Activated B cell treated with CpG ODN at 0.5 μM for 24 hours (primary cell): ENCODE measurements around the gene MPP3. TPM values are rescaled to one million over a fixed set of nuclear protein-coding genes. Genes with fewer than 3 reads are reported as not detected.

ENCODE experiments used
- ATAC-seq: fragments of 200-7000 bp; cut with Tn5 transposase; one replicate; pipeline ENCODE4 v1.10.0; 2021; ENCODE audit warnings: low read depth, mild to moderate bottlenecking, moderate library complexity
- CTCF ChIA-PET: fragments of 350-600 bp; sonication (Branson Sonifier 250); formaldehyde crosslinking; loops from one replicate; lab custom pipeline; 2021; ENCODE audit warnings: antibody characterized with exemption; lab: Charles Lee
- POLR2A ChIA-PET: fragments of 350-600 bp; sonication (Branson Sonifier 250); formaldehyde crosslinking; loops from one replicate; lab custom pipeline; 2021; ENCODE audit warnings: antibody characterized with exemption; lab: Charles Lee
- DNase-seq: peaks from one replicate; pipeline ENCODE4 v3.0.0; 2022
- H3K27ac Mint-ChIP-seq: one replicate; pipeline ENCODE4 v1.8.0; 2020; ENCODE audit warnings: mixed read lengths
- H3K27me3 Mint-ChIP-seq: one replicate; pipeline ENCODE4 v1.8.0; 2021; ENCODE audit warnings: mixed read lengths
- H3K36me3 Mint-ChIP-seq: one replicate; pipeline ENCODE4 v1.8.0; 2021; ENCODE audit warnings: low read depth, mixed read lengths
- H3K4me1 Mint-ChIP-seq: one replicate; pipeline ENCODE4 v1.8.0; 2021; ENCODE audit warnings: mixed read lengths
- H3K4me3 Mint-ChIP-seq: one replicate; pipeline ENCODE4 v1.8.0; 2020; ENCODE audit warnings: mild to moderate bottlenecking, mixed read lengths
- H3K9me3 Mint-ChIP-seq: one replicate; pipeline ENCODE4 v1.8.0; 2020; ENCODE audit warnings: mixed read lengths
- intact Hi-C: fragments of 100-400 bp; cut with micrococcal nuclease; formaldehyde crosslinking; loops from one replicate; pipeline ENCODE4 v1.15.1; 2024
- total RNA-seq: library from RNA; stranded (reverse); gene quantifications from 2 replicates; pipeline ENCODE4 v1.2.3, GENCODE V29; 2022
- TF ChIP-seq, protein P1 (sequence below): fragments of 200-600 bp; IDR thresholded peaks from one replicate; pipeline ENCODE4 v1.8.0; 2022; ENCODE audit warnings: antibody characterized with exemption, mild to moderate bottlenecking

MPP3 gene
- total RNA-seq, 1 donor from 2014 or later: not detected

DNA sequence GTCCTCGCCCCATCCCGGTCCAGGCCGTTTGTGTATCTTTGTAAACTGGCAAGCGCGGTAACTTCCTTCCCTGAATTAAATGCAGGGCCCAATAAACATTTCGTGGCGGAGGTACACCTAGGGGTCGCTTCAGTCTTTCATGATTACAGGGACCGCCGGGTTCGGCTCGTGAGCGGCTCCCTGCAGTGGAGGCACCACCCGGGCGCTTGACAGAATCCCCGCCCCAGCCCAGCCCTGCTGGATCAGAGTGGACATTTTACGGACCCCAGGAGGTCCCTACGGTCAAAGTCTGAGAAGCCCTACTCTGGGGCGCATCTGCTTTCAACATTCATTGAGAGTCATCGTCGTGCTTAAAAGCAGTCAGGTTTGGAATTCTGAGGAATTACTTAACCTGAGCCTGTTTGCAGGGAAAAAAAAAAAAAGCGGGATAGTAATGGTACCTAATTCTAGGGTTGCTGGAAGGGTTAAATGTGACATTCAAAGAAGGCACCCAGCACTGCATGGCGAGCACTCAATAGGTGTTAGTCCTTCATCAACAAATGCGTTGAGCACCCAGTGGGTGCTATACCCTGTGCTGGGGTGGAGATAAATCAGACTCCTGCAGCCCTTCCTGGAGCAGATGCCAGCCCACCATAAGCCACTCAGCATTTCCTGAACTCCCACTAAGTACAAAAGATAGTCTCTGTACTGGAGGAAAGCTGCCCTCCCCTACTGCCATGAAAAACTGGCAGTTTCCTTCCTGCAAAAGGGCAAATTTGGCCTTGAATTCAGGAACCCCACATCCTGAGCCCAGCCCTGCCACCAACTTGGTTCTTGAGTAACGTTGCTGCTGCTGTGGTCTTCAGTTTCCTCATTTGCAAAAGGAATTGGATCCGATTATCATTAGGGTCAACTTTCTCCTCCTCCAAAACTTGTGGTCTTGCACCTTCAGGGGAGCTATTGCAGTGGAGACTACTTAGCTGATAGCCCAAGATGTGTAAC is 53.5 kb downstream of the MPP3 start:
- peak; percentile 29 for ATAC-seq
- Mint-ChIP-seq H3K4me3 (peak overlapping the region; percentile 74), H3K36me3 (peaks cover 5% of the 10 kb centered on the region), H3K27ac (no peak overlapping the region), H3K4me1 (peaks cover 22% of the 10 kb centered on the region), H3K9me3 (no peaks in the 10 kb centered on the region), H3K27me3 (peaks cover 23% of the 10 kb centered on the region)
- ChIA-PET POLR2A (interaction anchor here (1.0 kb wide), 1 partner anchor 296 kb away, joined by 3 read pairs; the partner anchor contains the start of gene DHX8), CTCF (interaction anchor here (0.7 to 1.0 kb wide), 2 partner anchors 19 to 67 kb away, joined by 4 to 5 read pairs; no protein-coding TSS in a partner anchor)
- DNase-seq: no peak
- intact Hi-C loops: loop anchor here (1.0 to 5.0 kb wide), 3 partner anchors 53 to 227 kb away; partner anchors contain the start of gene MPP3
- TF ChIP-seq, protein P1, sequence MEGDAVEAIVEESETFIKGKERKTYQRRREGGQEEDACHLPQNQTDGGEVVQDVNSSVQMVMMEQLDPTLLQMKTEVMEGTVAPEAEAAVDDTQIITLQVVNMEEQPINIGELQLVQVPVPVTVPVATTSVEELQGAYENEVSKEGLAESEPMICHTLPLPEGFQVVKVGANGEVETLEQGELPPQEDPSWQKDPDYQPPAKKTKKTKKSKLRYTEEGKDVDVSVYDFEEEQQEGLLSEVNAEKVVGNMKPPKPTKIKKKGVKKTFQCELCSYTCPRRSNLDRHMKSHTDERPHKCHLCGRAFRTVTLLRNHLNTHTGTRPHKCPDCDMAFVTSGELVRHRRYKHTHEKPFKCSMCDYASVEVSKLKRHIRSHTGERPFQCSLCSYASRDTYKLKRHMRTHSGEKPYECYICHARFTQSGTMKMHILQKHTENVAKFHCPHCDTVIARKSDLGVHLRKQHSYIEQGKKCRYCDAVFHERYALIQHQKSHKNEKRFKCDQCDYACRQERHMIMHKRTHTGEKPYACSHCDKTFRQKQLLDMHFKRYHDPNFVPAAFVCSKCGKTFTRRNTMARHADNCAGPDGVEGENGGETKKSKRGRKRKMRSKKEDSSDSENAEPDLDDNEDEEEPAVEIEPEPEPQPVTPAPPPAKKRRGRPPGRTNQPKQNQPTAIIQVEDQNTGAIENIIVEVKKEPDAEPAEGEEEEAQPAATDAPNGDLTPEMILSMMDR: no peak

DNA sequence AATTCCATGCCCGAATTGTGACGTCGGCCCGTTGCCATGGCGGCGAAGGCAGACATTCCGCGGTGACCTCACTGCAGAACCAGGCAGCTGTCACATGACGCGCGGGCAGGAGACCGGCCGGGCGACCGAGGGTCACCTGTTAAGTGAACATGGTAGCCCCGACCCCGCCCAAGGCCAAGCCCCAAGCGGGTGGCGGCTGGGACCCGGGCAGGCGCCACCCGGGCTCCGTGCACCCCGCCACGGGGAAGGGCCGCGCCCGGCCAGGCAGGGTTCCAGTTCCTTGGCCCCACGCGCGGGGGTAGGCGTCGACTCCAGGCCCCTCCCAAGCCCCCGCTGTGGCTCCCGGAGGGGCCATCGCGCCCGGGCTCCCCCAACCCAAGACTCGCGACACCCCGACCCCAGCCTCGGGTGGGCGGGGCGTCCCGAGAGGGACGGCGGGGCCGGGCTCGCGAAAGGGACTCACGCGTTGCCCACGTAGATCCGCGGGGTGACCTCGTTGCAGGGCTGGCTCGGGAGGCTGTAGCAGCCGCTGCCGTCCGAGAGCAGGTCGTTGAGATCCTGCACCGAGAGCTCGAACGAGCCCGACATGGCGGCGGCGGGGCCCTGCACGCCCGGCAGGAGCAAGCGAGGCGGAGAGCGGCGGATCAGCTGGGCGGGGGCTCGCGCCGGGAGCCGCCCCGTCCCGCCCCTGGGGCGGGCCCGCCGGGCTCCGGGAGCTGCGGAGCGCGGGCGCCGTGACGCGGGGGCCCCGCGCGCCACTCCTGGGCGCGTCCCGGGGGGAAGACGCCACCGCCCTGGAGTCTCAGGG is 54.4 kb downstream of the MPP3 start, which contains the start of gene DUSP3:
Gene DUSP3, minus strand, starts transcription at position 641 of the 808 bp plus-strand sequence. Its CDS starts 53 bp downstream, at position 588.
- H3K4me3 Mint-ChIP-seq: peak within 1 kb of the TSS; percentile 90
- peaks cover 18% of the 10 kb centered on the region for H3K27me3 Mint-ChIP-seq
- ChIA-PET POLR2A (interaction anchor here (1.0 kb wide), 1 partner anchor 295 kb away, joined by 3 read pairs; the partner anchor contains the start of gene DHX8), CTCF (interaction anchor here (0.7 to 1.0 kb wide), 2 partner anchors 18 to 68 kb away, joined by 4 to 5 read pairs; no protein-coding TSS in a partner anchor)
- intact Hi-C loops: loop anchor here (1.0 to 2.0 kb wide), 2 partner anchors 68 to 228 kb away; no protein-coding TSS in a partner anchor
- H3K9me3 Mint-ChIP-seq: no peaks in the 10 kb centered on the region
- TF ChIP-seq, protein P1: no peak
- DNase-seq (peak; percentile 79), ATAC-seq (peak; percentile 94)
- peaks cover 28% of the 10 kb centered on the region for H3K4me1 Mint-ChIP-seq
- peaks cover 11% of the 10 kb centered on the region for H3K36me3 Mint-ChIP-seq
- H3K27ac Mint-ChIP-seq: peak within 1 kb of the TSS; percentile 70

DNA sequence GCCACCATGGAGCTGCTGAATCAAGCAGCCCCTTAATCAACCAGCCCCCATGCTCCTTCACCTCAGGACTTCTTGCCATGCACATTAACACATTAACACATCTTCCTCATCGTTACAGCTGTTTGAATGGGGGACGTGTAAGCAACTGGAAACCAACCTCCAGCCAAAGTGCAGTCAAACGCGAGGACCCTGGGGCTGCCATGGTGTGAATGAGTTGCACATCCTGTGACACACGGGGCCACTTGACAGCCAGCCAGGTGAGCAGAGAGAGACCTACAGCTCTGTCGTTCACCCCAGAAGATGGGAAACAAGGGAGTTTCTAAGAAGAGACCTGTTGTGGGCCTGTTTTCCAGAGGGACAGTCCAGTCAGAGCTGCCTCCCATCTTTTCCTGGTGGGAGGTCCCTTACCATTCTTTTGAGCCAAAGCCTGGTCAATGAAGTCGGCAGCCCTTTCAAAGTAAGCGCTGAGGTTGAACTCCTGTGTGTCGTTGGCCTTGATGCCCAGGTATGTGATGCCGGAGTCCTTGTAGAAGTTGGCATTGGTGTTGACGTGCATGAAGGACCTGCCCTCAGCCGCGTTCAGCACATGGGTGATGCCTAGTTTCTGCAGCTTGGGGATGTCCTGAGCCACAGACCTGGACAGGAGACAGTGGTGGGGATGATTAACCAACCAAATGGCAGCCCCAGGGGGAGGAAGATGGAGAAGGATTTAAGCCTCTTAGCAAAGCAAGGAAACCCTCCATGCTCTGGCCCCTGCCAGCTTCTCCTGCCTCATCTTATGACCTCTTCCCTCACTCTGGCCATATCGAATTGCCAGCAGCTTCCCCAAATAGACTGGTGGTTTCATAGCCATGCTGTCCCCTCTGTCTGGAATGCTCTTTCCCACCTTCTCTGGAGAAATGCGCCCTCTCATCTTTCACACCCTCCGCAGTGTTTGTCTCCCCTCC is 58.4 kb downstream of the MPP3 start:
- peaks cover 31% of the 10 kb centered on the region for H3K36me3 Mint-ChIP-seq
- H3K27ac Mint-ChIP-seq: no peak overlapping the region
- ATAC-seq (no peak), DNase-seq (no peak)
- ChIA-PET POLR2A (no interaction called here), CTCF (no interaction called here)
- TF ChIP-seq, protein P1: no peak
- H3K27me3 Mint-ChIP-seq: no peaks in the 10 kb centered on the region
- no peak overlapping the region for H3K4me3 Mint-ChIP-seq
- intact Hi-C loops: no loop called here
- H3K4me1 Mint-ChIP-seq: peaks cover 41% of the 10 kb centered on the region
- no peaks in the 10 kb centered on the region for H3K9me3 Mint-ChIP-seq

DNA sequence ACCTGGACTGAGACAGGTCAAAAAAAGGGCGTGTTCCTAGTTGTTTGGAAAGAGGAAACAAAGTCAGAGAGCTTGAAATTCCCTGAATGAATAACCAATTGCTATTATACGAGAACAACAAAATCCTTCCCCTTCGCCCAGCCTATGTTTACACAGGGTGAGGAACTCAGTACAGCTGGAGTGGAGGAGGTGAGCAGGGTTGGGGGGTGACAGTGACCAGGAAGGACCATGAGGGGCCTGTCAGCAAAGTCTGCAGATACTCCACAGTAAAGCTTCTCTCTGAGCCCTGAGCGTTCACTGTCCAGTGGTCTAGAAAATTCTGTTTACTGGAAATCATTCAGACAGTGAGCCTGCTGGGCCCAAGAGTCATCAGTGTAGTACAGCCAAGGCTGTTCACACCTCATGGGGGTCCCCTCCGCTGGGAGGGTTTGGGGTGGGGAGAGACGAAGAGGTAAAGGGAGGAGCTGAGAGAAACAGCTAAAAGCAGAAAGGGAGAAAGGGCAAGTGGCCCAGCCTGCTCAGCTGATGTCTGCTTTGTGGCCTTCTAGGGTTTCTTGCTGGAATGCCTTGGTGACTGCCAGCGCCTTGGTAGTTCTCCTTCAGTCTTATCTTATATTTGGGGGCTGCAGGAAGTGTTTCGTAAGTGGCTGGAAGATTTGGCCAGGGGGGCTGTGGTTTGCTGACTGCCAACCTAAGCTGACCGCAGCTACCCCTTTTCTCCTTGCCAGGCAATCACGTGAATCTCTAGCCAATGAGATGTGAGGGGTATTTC is 59.9 kb downstream of the MPP3 start:
- Mint-ChIP-seq H3K36me3 (peaks cover 38% of the 10 kb centered on the region), H3K27me3 (no peaks in the 10 kb centered on the region), H3K4me1 (peaks cover 46% of the 10 kb centered on the region), H3K27ac (peak overlapping the region; percentile 83), H3K9me3 (no peaks in the 10 kb centered on the region), H3K4me3 (peak overlapping the region; percentile 45)
- DNase-seq (no peak), ATAC-seq (peak; percentile 59)
- ChIA-PET CTCF (interaction anchor here (1.4 kb wide), 1 partner anchor 13 kb away, joined by 4 read pairs; no protein-coding TSS in a partner anchor), POLR2A (interaction anchor here (0.8 kb wide), 1 partner anchor 53 kb away, joined by 3 read pairs; no protein-coding TSS in a partner anchor)
- intact Hi-C loops: no loop called here
- TF ChIP-seq, protein P1: no peak
